Right lobe of liver (tissue), 6 donors: ENCODE data around the gene INPP5A. TPM values are rescaled to one million over a fixed set of nuclear protein-coding genes. Genes with fewer than 3 reads are reported as not detected.
A peak's percentile ranks its signal among the peaks of the same experiment; 100 is the strongest.

Experiments
- ATAC-seq, 4 donors: fragments of 200-7000 bp; cut with Tn5 transposase; one replicate each; pipeline ENCODE4 v1.9.1; 2020; ENCODE audit warnings: mild to moderate bottlenecking in 4 of 4, moderate library complexity in 4 of 4
- DNase-seq, 3 donors: peaks; one replicate each; pipeline ENCODE4 v3.0.0-alpha.2; 2020
- H3K27ac ChIP-seq, 3 donors: fragments of 200-600 bp; one replicate each; pipeline ENCODE4 v1.8.0; 2022
- H3K27me3 ChIP-seq, 2 donors: fragments of 200-600 bp; one replicate each; pipeline ENCODE4 v1.8.0; 2022
- H3K36me3 ChIP-seq, 4 donors: fragments of 200-600 bp; sonication (generic) in 1 of 4; one replicate each; pipeline versions ENCODE4 v1.5.1 to v1.8.0; 2017 to 2022; ENCODE audit warnings: control low read depth in 1 of 4
- H3K4me1 ChIP-seq, 4 donors: fragments of 200-600 bp; sonication (generic) in 1 of 4; one replicate each; pipeline versions ENCODE4 v1.5.1 to v1.8.0; 2017 to 2022; ENCODE audit warnings: control low read depth in 1 of 4
- H3K4me3 ChIP-seq, 3 donors: fragments of 200-600 bp; one replicate each; pipeline ENCODE4 v1.8.0; 2022
- H3K9me3 ChIP-seq, 4 donors: fragments of 200-600 bp; sonication (generic) in 1 of 4; one replicate each; pipeline versions ENCODE4 v1.5.1 to v1.8.0; 2017 to 2022; ENCODE audit warnings: control low read depth in 1 of 4
- CTCF ChIP-seq, 4 donors: fragments of 200-600 bp in 3 of 4; fragments of 450-650 bp in 1 of 4; IDR thresholded peaks; one replicate each; pipeline versions ENCODE4 v1.5.1 to v1.8.0; 2016 to 2022; ENCODE audit warnings: antibody characterized with exemption in 4 of 4, mild to moderate bottlenecking in 2 of 4
- POLR2A ChIP-seq: fragments of 450-650 bp; IDR thresholded peaks from one replicate; pipeline ENCODE4 v1.6.1; 2017; ENCODE audit warnings: antibody characterized with exemption, mild to moderate bottlenecking
- WGBS: methylation state at CpG from one replicate; pipeline ENCODE4 v1.1.6; 2018; ENCODE audit warnings: low coverage, low lambda C conversion rate; ENCODE audit not compliant: insufficient coverage; ENCODE audit errors: missing lambda C conversion rate; 5-methylcytosine and 5-hydroxymethylcytosine counted together
- intact Hi-C, 2 donors: fragments of 100-400 bp; cut with DNase I; formaldehyde crosslinking; loops; one replicate each; pipeline versions ENCODE4 v1.11.2 to v1.14.1; 2022
- total RNA-seq, 6 experiments: library from RNA; depleted of rRNA in 2 of 6; stranded (reverse); fragments of >200 nt in 2 of 6; fragmentation: NEBNext Ultra II Directional in 3 of 6; extraction: Animal tissue kit (Norgen Biotek cat#: 25700) in 3 of 6; gene quantifications; one replicate each; pipeline versions ENCODE4 v1.1.0 to v1.2.4, GENCODE V29; 2016 to 2023
- donor health status: DM: no; HTN: yes; CAD: no.
- donor health status: DM: no; HTN: no; CAD: no.
- donor health status: DM: no; HTN: no; CAD: no.
- donor health status: DM: no; HTN: yes; CAD: no.
- donor health status: DM: no; HTN: yes; CAD: no.

Gene INPP5A
- total RNA-seq, 6 experiments from 2014 or later: 12.5 to 24.6 (median 16.9) TPM

GRCh38 chr10:132652446-132652845, 114.9 kb downstream of the INPP5A start:
- Histone ChIP-seq H3K36me3 (peaks cover 0 to 8% (median 0%) of the 10 kb centered on the region in 4 donors), H3K4me3 (no peak overlapping the region), H3K27me3 (no peaks in the 10 kb centered on the region), H3K9me3 (no peaks in the 10 kb centered on the region), H3K4me1 (peaks cover 0 to under 1% (median 0%) of the 10 kb centered on the region in 4 donors), H3K27ac (no peak overlapping the region)
- 92% methylated on average over 9 of the region's 15 CpGs for WGBS
- DNase-seq (no peak), ATAC-seq (no peak)
- intact Hi-C loops: no loop called here
- no peak for TF ChIP-seq POLR2A
- no peak for TF ChIP-seq CTCF (IDR thresholded peaks at IDR 0.05)

DNA sequence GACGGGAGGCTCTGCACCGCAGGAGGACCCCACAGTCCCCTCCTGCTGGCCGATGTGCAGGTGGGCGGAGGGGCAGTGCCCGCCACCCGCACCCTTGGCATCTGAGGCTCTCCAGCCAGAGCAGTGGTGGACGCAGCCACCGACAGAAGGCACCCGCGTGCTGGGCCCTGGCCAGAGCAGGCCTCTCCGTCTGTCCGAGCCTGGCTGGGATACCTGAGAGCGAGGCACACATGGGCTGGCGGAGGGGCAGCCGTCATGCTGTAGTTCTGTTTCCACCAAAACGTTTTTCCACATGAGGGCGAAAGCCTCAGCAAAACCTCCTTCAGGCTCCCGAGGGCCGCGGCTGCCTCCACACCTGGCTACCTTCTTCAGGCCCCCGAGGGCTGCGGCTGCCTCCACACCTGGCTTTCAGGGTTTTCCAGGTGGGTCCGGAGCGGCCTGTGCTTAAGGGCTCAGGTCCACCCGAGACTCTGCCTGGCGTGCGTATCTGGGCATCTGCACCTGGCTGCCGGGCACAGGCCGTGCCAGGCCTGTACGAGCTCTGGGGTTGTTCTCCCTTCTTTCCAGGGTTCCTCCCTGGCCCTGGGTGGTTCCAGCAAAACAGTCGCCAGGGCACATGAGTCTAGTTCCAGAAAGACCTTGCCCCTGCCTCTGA, 115.5 kb downstream of the INPP5A start:
- no peak overlapping the region for H3K27ac ChIP-seq
- ATAC-seq (no peak), DNase-seq (peak in 1 of 3 donors; percentile 48)
- H3K4me1 ChIP-seq: peaks cover 0 to 6% (median 0%) of the 10 kb centered on the region in 4 donors
- peaks cover 0 to 8% (median 0%) of the 10 kb centered on the region in 4 donors for H3K36me3 ChIP-seq
- WGBS: 87% methylated on average over 6 of the region's 31 CpGs
- no peak overlapping the region for H3K4me3 ChIP-seq
- H3K27me3 ChIP-seq: no peaks in the 10 kb centered on the region
- TF ChIP-seq CTCF (IDR thresholded peaks at IDR 0.05): no peak
- no peak for TF ChIP-seq POLR2A
- intact Hi-C loops: no loop called here
- no peaks in the 10 kb centered on the region for H3K9me3 ChIP-seq

DNA sequence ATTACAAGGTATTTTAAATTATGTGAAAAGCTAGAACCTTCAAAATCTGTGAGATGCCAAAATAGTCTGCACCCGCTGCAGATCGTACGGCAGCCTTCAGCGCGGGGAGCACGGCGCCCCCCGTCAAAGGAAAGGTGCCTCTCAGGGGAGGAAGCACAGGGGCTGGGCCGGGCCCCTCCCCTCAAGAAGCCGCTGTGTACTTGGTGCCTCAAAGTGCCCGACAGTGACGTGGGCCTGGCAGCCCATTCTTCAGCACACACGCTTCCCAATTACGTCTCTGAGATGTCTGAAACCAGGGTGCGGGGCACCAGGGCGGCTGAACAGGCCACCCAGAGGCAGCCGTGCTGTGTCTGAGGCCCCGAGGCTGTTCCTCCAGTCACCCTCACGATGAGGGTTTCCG, 116.1 kb downstream of the INPP5A start:
- ATAC-seq: no peak
- H3K4me3 ChIP-seq: no peak overlapping the region
- no peaks in the 10 kb centered on the region for H3K27me3 ChIP-seq
- 93% methylated on average over 8 of the region's 20 CpGs for WGBS
- no peak overlapping the region for H3K27ac ChIP-seq
- peaks cover 0 to 8% (median 0%) of the 10 kb centered on the region in 4 donors for H3K36me3 ChIP-seq
- TF ChIP-seq CTCF (IDR thresholded peaks at IDR 0.05) (no peak), POLR2A (no peak)
- peaks cover 0 to 10% (median 0%) of the 10 kb centered on the region in 4 donors for H3K4me1 ChIP-seq
- intact Hi-C loops: no loop called here
- peak in 1 of 3 donors; percentile 31 for DNase-seq
- H3K9me3 ChIP-seq: no peaks in the 10 kb centered on the region

GRCh38 chr10:132654121-132654571, 116.6 kb downstream of the INPP5A start:
- intact Hi-C loops: no loop called here

More at GRCh38 chr10:132654121-132654571, 116.6 kb downstream of the INPP5A start:
- H3K36me3 ChIP-seq: peaks cover 0 to 8% (median 0%) of the 10 kb centered on the region in 4 donors
- H3K4me3 ChIP-seq: no peak overlapping the region
- H3K4me1 ChIP-seq: peaks cover 0 to 10% (median 0%) of the 10 kb centered on the region in 4 donors
- H3K9me3 ChIP-seq: no peaks in the 10 kb centered on the region
- DNase-seq (peak in 1 of 3 donors; percentile 37), ATAC-seq (peak in 1 of 4 donors; percentile 3)
- H3K27me3 ChIP-seq: no peaks in the 10 kb centered on the region
- H3K27ac ChIP-seq: no peak overlapping the region
- WGBS: no CpG with 5 or more reads among the region's 12 CpGs
- TF ChIP-seq CTCF (IDR thresholded peaks at IDR 0.05): no peak
- TF ChIP-seq POLR2A: no peak
